Body of pancreas (tissue), 4 donors: ENCODE results near the gene SNX22.

Source experiments
- POLR2A ChIP-seq, 3 donors: fragments of 450-650 bp; IDR thresholded peaks; one replicate each; pipeline ENCODE4 v1.6.1; 2016; ENCODE audit warnings: antibody characterized with exemption in 3 of 3, mild to moderate bottlenecking in 2 of 3
- TF ChIP-seq, protein P1 (sequence below), 7 experiments: fragments of 450-650 bp in 4 of 7; fragments of 200-600 bp in 3 of 7; sonication (generic) in 3 of 7; IDR thresholded peaks; one replicate each; pipeline ENCODE4 v1.5.1; 2016 to 2019; ENCODE audit warnings: antibody characterized with exemption in 7 of 7

DNA sequence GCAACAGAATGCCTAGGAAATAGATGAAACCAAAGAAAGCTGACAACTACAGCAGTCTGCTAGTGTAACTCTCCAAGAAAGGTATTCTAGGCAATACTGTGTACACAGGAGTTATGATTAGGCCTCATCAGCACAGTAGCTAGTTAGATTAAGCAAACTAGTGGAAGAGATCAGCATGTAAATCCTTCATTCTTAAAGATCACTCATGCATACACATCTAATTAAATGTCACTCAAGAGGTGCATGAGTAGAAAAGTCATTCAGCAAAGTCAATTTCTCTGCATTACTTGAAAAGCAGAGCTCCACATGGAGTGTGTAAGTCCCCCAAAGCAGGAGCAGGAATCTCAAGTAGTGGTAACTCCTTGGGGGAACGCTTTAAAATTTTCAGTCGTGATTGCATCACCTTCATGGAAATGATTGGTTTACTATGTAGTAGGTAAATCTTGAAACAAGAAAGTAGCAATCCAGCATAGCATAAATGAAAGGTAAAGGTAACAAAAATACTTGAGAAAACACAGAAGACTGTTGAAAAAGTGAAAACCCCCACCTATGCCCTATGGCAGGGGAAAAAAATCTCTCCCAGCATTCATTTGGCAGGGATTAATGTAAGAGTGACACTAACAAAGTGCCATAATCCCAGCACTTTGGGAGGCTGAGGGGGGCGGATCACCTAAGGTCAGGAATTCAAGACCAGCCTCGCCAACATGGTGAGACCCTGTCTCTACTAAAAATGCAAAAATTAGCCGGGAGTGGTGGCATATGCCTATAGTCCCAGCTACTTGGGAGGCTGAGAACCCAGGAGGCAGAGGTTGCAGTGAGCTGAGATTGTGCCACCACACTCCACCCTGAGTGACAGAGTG is 40.7 kb downstream of the SNX22 start:
- TF ChIP-seq, protein P1, sequence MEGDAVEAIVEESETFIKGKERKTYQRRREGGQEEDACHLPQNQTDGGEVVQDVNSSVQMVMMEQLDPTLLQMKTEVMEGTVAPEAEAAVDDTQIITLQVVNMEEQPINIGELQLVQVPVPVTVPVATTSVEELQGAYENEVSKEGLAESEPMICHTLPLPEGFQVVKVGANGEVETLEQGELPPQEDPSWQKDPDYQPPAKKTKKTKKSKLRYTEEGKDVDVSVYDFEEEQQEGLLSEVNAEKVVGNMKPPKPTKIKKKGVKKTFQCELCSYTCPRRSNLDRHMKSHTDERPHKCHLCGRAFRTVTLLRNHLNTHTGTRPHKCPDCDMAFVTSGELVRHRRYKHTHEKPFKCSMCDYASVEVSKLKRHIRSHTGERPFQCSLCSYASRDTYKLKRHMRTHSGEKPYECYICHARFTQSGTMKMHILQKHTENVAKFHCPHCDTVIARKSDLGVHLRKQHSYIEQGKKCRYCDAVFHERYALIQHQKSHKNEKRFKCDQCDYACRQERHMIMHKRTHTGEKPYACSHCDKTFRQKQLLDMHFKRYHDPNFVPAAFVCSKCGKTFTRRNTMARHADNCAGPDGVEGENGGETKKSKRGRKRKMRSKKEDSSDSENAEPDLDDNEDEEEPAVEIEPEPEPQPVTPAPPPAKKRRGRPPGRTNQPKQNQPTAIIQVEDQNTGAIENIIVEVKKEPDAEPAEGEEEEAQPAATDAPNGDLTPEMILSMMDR (IDR thresholded peaks at IDR 0.05), result no peak
- no peak for TF ChIP-seq POLR2A (IDR thresholded peaks at IDR 0.05)
